Measurements from ENCODE around the gene PPM1M. TPM values are rescaled to one million over a fixed set of nuclear protein-coding genes. Genes with fewer than 3 reads are reported as not detected.

Gene PPM1M
- total and polyA plus RNA-seq, 2 experiments from 2014 or later = 21.6 to 35.7 TPM

GRCh38 chr3:52254608-52255007, 9.0 kb downstream of the PPM1M start:
- Histone ChIP-seq H3F3A (ENCODE audit: insufficient read depth) (peaks cover 66% of the 10 kb centered on the region), H3K4me2 (ENCODE audit: unreplicated experiment) (no peak overlapping the region), H3K9me3 (ENCODE audit: low read depth) (no peaks in the 10 kb centered on the region), H3K9ac (no peak overlapping the region), H3K4me1 (ENCODE audit: insufficient read depth) (peaks cover 18% of the 10 kb centered on the region), H2AFZ (no peak overlapping the region), H3K4me3 (no peak overlapping the region), H3K9me2 (ENCODE audit: insufficient read depth) (no peaks in the 10 kb centered on the region), H3K36me3 (ENCODE audit: low read depth) (peaks cover 56% of the 10 kb centered on the region), H3K27me3 (replicated peaks; ENCODE audit: insufficient read depth) (no peaks in the 10 kb centered on the region), H3K79me2 (ENCODE audit: insufficient read depth) (peaks cover 72% of the 10 kb centered on the region), H4K20me1 (ENCODE audit: insufficient read depth) (no peaks in the 10 kb centered on the region), H3K27ac (no peak overlapping the region)
- in situ Hi-C loops (cut with MboI) = no loop called here
- WGBS, 2 experiments (ENCODE audit: low coverage in 1 of 2, low lambda C conversion rate in 2 of 2, missing lambda C conversion rate in 2 of 2) = 58 to 59% methylated on average over 9 of the region's 9 CpGs
- no peak for TF ChIP-seq EZH2phosphoT487 (IDR thresholded peaks at IDR 0.05; ENCODE audit: insufficient read depth, low read depth)
- TF ChIP-seq EZH2 (IDR thresholded peaks at IDR 0.05; ENCODE audit: insufficient read depth, poor library complexity, severe bottlenecking) = no peak
- DNase-seq = no peak

GRCh38 chr3:52256159-52256558, 10.6 kb downstream of the PPM1M start:
- 95 to 99% methylated on average over 3 of the region's 3 CpGs for WGBS, 2 experiments (ENCODE audit: low coverage in 1 of 2, low lambda C conversion rate in 2 of 2, missing lambda C conversion rate in 2 of 2)

GRCh38 chr3:52256622-52257021, 11.1 kb downstream of the PPM1M start:
- H3K9ac ChIP-seq = no peak overlapping the region
- H3K9me3 ChIP-seq (ENCODE audit: low read depth) = no peaks in the 10 kb centered on the region
- DNase-seq = no peak
- no peaks in the 10 kb centered on the region for H3K9me2 ChIP-seq (ENCODE audit: insufficient read depth)
- H3K27me3 ChIP-seq (replicated peaks; ENCODE audit: insufficient read depth) = no peaks in the 10 kb centered on the region
- TF ChIP-seq EZH2phosphoT487 (IDR thresholded peaks at IDR 0.05; ENCODE audit: insufficient read depth, low read depth) = no peak
- no peak for TF ChIP-seq EZH2 (IDR thresholded peaks at IDR 0.05; ENCODE audit: insufficient read depth, poor library complexity, severe bottlenecking)
- in situ Hi-C loops (cut with MboI) = no loop called here
- H4K20me1 ChIP-seq (ENCODE audit: insufficient read depth) = no peaks in the 10 kb centered on the region; the same call in 1 of the 2 replicates
- no peak overlapping the region for H2AFZ ChIP-seq
- H3K4me3 ChIP-seq = no peak overlapping the region
- H3F3A ChIP-seq (ENCODE audit: insufficient read depth) = peaks cover 69% of the 10 kb centered on the region
- 87 to 88% methylated on average over 4 of the region's 4 CpGs for WGBS, 2 experiments (ENCODE audit: low coverage in 1 of 2, low lambda C conversion rate in 2 of 2, missing lambda C conversion rate in 2 of 2)
- peaks cover 74% of the 10 kb centered on the region for H3K36me3 ChIP-seq (ENCODE audit: low read depth)
- H3K27ac ChIP-seq = no peak overlapping the region
- H3K79me2 ChIP-seq (ENCODE audit: insufficient read depth) = peaks cover 89% of the 10 kb centered on the region
- peaks cover 18% of the 10 kb centered on the region for H3K4me1 ChIP-seq (ENCODE audit: insufficient read depth)
- no peak overlapping the region for H3K4me2 ChIP-seq (ENCODE audit: unreplicated experiment)

More at GRCh38 chr3:52256159-52256558, 10.6 kb downstream of the PPM1M start:
- no peak overlapping the region for H3K9ac ChIP-seq
- H3K36me3 ChIP-seq (ENCODE audit: low read depth) = peaks cover 71% of the 10 kb centered on the region
- H2AFZ ChIP-seq = no peak overlapping the region
- no peak overlapping the region for H3K4me3 ChIP-seq
- H3K4me1 ChIP-seq (ENCODE audit: insufficient read depth) = peaks cover 18% of the 10 kb centered on the region
- H3K27ac ChIP-seq = no peak overlapping the region
- in situ Hi-C loops (cut with MboI) = no loop called here
- H3K9me3 ChIP-seq (ENCODE audit: low read depth) = no peaks in the 10 kb centered on the region
- H3K79me2 ChIP-seq (ENCODE audit: insufficient read depth) = peaks cover 88% of the 10 kb centered on the region
- no peaks in the 10 kb centered on the region for H3K9me2 ChIP-seq (ENCODE audit: insufficient read depth)
- peaks cover 69% of the 10 kb centered on the region for H3F3A ChIP-seq (ENCODE audit: insufficient read depth)
- no peak for TF ChIP-seq EZH2 (IDR thresholded peaks at IDR 0.05; ENCODE audit: insufficient read depth, poor library complexity, severe bottlenecking)
- no peak for TF ChIP-seq EZH2phosphoT487 (IDR thresholded peaks at IDR 0.05; ENCODE audit: insufficient read depth, low read depth)
- no peaks in the 10 kb centered on the region for H3K27me3 ChIP-seq (replicated peaks; ENCODE audit: insufficient read depth)
- DNase-seq = no peak
- no peak overlapping the region for H3K4me2 ChIP-seq (ENCODE audit: unreplicated experiment)
- H4K20me1 ChIP-seq (ENCODE audit: insufficient read depth) = no peaks in the 10 kb centered on the region; the same call in 1 of the 2 replicates

- Histone ChIP-seq H3K79me2 (ENCODE audit: insufficient read depth) (peaks cover 96% of the 10 kb centered on the region), H3K36me3 (ENCODE audit: low read depth) (peaks cover 82% of the 10 kb centered on the region), H3K4me2 (ENCODE audit: unreplicated experiment) (no peak overlapping the region), H3K9me3 (ENCODE audit: low read depth) (no peaks in the 10 kb centered on the region), H3F3A (ENCODE audit: insufficient read depth) (peaks cover 72% of the 10 kb centered on the region), H4K20me1 (ENCODE audit: insufficient read depth) (no peaks in the 10 kb centered on the region; the same call in 1 of the 2 replicates), H3K4me3 (no peak overlapping the region), H3K27me3 (replicated peaks; ENCODE audit: insufficient read depth) (no peaks in the 10 kb centered on the region), H3K9ac (no peak overlapping the region), H2AFZ (no peak overlapping the region), H3K27ac (no peak overlapping the region), H3K4me1 (ENCODE audit: insufficient read depth) (peaks cover 17% of the 10 kb centered on the region), H3K9me2 (ENCODE audit: insufficient read depth) (no peaks in the 10 kb centered on the region)
- WGBS, 2 experiments (ENCODE audit: low coverage in 1 of 2, low lambda C conversion rate in 2 of 2, missing lambda C conversion rate in 2 of 2) = 67 to 73% methylated on average over 4 of the region's 4 CpGs
- DNase-seq = no peak
- TF ChIP-seq EZH2phosphoT487 (IDR thresholded peaks at IDR 0.05; ENCODE audit: insufficient read depth, low read depth) = no peak
- in situ Hi-C loops (cut with MboI) = no loop called here
Measured at GRCh38 chr3:52257911-52258310, 12.4 kb downstream of the PPM1M start.

GRCh38 chr3:52259035-52259434, 13.5 kb downstream of the PPM1M start:
- H3K27me3 ChIP-seq (replicated peaks; ENCODE audit: insufficient read depth) = no peaks in the 10 kb centered on the region
- no peak overlapping the region for H3K4me3 ChIP-seq
- peaks cover 10% of the 10 kb centered on the region for H3K4me1 ChIP-seq (ENCODE audit: insufficient read depth)
- WGBS, 2 experiments (ENCODE audit: low coverage in 1 of 2, low lambda C conversion rate in 2 of 2, missing lambda C conversion rate in 2 of 2) = 48 to 58% methylated on average over 1 of the region's 1 CpG
- peaks cover 86% of the 10 kb centered on the region for H3K36me3 ChIP-seq (ENCODE audit: low read depth)
- H2AFZ ChIP-seq = no peak overlapping the region
- H3K27ac ChIP-seq = peak overlapping the region; percentile 57
- in situ Hi-C loops (cut with MboI) = no loop called here
- H3K79me2 ChIP-seq (ENCODE audit: insufficient read depth) = peaks cover 98% of the 10 kb centered on the region
- no peaks in the 10 kb centered on the region; the same call in 1 of the 2 replicates for H4K20me1 ChIP-seq (ENCODE audit: insufficient read depth)
- DNase-seq = peak; percentile 62
- no peak overlapping the region for H3K4me2 ChIP-seq (ENCODE audit: unreplicated experiment)
- no peaks in the 10 kb centered on the region for H3K9me3 ChIP-seq (ENCODE audit: low read depth)
- H3F3A ChIP-seq (ENCODE audit: insufficient read depth) = peaks cover 65% of the 10 kb centered on the region
- TF ChIP-seq EZH2phosphoT487 (IDR thresholded peaks at IDR 0.05; ENCODE audit: insufficient read depth, low read depth) = no peak
- peak overlapping the region; percentile 26; the same call in 1 of the 2 replicates for H3K9ac ChIP-seq
- no peaks in the 10 kb centered on the region for H3K9me2 ChIP-seq (ENCODE audit: insufficient read depth)
